Right ventricle myocardium superior (tissue), 1 donor: ENCODE measurements around the gene ATP4A. TPM values are rescaled to one million over a fixed set of nuclear protein-coding genes. Genes with fewer than 3 reads are reported as not detected.

Experiments used
- ATAC-seq: fragments of 200-7000 bp; cut with Tn5 transposase; one replicate; pipeline ENCODE4 v1.9.1; 2020; ENCODE audit warnings: mild to moderate bottlenecking; ENCODE audit not compliant: poor library complexity
- DNase-seq: peaks from one replicate; pipeline ENCODE4 v3.0.0-alpha.2; 2020
- intact Hi-C: fragments of 100-400 bp; cut with DNase I; formaldehyde crosslinking; loops from one replicate; pipeline ENCODE4 v1.11.2; 2022
- total RNA-seq: library from RNA; stranded (reverse); fragmentation: NEBNext Ultra II Directional; extraction: Animal tissue kit (Norgen Biotek cat#: 25700); gene quantifications from one replicate; pipeline ENCODE4 v1.2.1, GENCODE V29; 2021
- donor health status: DM: no; HTN: yes; CAD: no; lungs with severe emphysema.

The ATP4A gene
- total RNA-seq, 1 donor from 2014 or later, result not detected

DNA sequence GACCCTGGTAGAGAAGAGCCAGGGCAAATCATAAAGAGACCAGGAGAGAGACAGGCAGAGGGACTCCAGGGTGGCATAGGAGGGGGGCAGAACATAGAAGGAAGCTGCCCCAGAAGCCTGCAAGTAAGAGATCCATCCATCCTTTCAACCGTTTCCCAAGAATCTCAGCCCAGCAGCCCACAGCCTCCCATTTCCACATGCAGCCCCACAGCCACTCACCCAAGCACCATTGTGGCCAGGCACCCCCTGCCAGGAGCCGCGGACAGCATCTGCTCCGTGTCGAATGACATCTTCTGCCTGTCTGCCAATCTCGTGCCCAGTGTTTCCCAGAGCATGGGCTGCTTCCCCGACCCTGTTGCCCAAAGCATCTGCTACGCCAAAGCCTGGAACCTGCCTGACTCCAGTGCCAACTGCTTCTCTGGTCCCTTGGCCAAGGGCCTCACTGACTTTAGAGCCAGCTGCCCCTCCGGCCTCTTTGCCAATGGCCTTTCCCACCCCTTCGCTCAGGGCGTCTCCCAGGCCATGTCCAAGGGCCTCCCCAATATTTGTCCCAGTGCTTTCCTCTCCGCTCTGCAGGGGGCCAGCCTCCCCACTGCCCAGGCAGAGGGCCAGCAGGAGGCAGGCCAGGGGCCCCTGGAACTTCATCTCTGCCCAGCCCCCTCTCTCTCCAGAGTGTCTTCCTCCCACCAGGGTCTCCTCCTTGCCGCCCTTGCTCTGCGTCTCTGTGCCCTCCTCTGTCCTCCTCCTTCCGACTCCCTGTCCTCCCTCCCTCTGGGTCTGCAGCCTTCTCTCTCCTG lies 50.4 kb downstream of the ATP4A start:
- no peak for DNase-seq
- no peak for ATAC-seq
- intact Hi-C loops, result no loop called here

DNA sequence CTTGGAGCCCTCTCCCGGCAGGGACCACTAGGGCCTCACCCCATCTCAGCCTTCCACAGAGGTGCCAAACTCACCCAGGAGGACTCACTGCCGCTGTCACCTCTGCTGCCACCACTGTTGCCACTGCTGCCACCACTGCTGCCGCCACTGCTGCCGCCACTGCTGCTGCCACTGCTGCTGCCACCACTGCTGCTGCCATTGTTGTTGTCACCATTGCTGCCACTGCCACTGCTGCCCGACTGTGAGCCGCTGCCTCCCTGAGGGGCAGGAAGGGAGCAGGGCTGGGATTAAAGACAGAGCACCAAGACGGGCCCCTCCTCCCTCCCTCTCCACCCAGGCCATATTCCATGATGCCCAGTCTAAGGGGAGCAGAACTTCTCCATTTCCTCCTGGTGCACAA lies 52.1 kb downstream of the ATP4A start:
- no peak for DNase-seq
- intact Hi-C loops, result no loop called here
- no peak for ATAC-seq

- DNase-seq (no peak), ATAC-seq (no peak)
- intact Hi-C loops, result no loop called here
These were observed 52.9 kb downstream of the ATP4A start for GRCh38 chr19:35510626-35510964.

- ATAC-seq, result peak; percentile 94
- DNase-seq, result peak; percentile 83
- intact Hi-C loops, result no loop called here
These were observed 53.4 kb downstream of the ATP4A start for GRCh38 chr19:35509861-35510625.

DNA sequence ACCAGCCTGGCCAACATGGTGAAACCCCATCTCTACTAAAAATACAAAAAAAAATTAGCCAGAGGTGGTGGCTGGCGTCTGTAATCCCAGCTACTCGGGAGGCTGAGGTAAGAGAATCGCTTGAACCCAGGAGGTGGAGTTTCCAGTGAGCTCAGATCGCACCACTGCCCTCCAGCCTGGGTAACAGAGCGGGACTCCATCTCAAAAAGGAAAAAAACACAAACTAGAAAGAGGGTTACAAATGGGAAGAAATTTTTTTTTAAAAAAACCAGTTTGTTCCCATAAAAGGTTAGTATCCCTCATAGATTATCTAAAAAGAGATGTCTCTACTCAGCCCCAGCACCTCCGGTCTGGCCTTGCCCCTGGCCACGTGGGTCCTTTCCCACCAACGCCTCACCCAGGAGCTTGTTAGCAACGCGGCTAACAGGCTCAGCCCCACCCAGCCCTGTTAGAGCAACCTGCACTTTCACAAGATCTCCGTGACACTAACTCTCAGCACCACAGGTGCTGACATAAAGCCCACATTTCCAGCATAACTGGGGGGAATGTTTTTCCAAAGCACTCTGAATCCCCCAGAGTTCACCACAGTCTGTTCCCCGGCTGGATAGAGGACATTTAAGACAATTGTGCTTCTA lies 54.3 kb downstream of the ATP4A start:
- intact Hi-C loops, result no loop called here
- DNase-seq (no peak), ATAC-seq (no peak)

- no peak for DNase-seq
- intact Hi-C loops, result no loop called here
These were observed 55.3 kb downstream of the ATP4A start for GRCh38 chr19:35508129-35508528.

DNA sequence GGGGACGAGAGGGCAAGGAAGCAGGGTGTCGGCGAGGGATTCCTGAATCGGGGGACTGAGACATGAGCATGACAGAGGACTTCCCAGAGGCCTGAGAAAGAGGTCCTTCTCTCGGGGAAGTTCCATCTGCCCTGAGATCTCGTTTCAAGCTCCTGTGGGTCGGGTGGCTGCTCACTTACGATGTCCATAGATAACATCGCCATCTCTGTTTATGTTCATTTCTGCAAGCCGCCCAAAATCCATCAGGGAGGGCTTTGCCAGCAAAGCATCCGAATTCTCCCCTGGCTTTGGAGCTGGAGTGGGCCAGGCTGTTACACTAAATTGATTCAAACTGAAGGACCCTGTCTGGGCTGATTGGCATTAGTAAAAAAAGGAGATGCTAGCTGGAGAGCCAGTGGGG lies 55.9 kb downstream of the ATP4A start:
- ATAC-seq, result no peak
- no peak for DNase-seq
- intact Hi-C loops, result no loop called here

More at GRCh38 chr19:35508129-35508528, 55.3 kb downstream of the ATP4A start:
- no peak for ATAC-seq

DNA sequence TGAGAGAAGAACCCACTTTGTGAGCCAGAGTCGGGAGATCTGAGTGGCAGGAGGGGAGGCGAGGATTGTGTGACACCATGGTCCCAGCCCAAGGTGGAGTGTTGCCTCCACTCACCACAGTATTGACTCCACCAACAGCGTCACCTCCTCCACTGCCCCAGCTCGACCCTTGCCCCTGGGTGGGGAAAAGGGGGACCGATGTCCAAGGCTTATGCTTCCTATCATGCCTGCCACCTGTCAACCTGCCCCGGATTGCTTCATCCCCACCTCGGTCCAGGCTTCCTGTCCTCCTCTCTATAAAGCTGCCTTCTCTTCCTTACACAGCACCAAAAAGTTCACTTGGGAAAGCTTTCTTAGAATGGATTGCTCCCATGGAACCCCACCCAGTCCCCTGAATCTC lies 57.4 kb downstream of the ATP4A start:
- intact Hi-C loops, result no loop called here
- ATAC-seq (no peak), DNase-seq (no peak)

DNA sequence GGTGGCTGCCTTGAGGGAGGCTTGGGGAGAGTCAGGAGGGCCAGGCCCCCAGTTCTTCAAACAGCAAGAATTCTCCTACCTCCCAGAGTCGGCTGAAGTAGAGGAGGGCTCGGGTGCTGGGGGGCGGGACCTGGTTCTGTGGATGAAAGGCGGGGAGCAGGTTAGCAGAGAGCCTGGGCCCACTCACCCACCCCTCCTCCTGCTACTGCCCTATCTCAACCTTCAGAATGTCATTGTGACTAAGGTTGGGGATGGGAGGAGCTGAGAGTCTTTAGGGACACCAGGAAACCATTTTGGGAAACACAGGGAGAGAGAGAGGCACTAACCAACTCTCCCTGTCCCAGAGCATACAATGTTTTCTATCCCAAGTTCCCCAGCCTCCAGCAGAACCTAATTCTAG lies 60.7 kb downstream of the ATP4A start:
- DNase-seq (no peak), ATAC-seq (peak; percentile 34)
- intact Hi-C loops, result no loop called here

GRCh38 chr19:35501684-35502083 lies 61.8 kb downstream of the ATP4A start:
- no peak for DNase-seq
- intact Hi-C loops, result no loop called here
- no peak for ATAC-seq

GRCh38 chr19:35500611-35501010 lies 62.8 kb downstream of the ATP4A start:
- DNase-seq, result no peak
- intact Hi-C loops, result no loop called here
- ATAC-seq, result no peak

Other genes starting within 250 kb of the ATP4A start
- 0.56 TPM for gene CD22, start 234.5 kb downstream of the ATP4A start, total RNA-seq
- gene FFAR1, start 215.8 kb downstream of the ATP4A start, total RNA-seq, result not detected
- not detected for gene FFAR3, start 205.2 kb downstream of the ATP4A start, total RNA-seq
- gene GPR42, start 192.6 kb downstream of the ATP4A start, total RNA-seq, result not detected
- gene FFAR2, start 115.4 kb downstream of the ATP4A start, total RNA-seq, result 0.11 TPM
- gene KRTDAP, start 73.2 kb downstream of the ATP4A start, total RNA-seq, result not detected
- 3.6 TPM for gene DMKN, start 50.0 kb downstream of the ATP4A start, total RNA-seq
- not detected for gene SBSN, start 35.3 kb downstream of the ATP4A start, total RNA-seq
- not detected for gene GAPDHS, start 30.2 kb downstream of the ATP4A start, total RNA-seq
- 75.7 TPM for gene TMEM147, start 18.0 kb downstream of the ATP4A start, total RNA-seq
- not detected for gene PMIS2, start 22.5 kb upstream of the ATP4A start, total RNA-seq
- 3.3 TPM for gene HAUS5, start 49.1 kb upstream of the ATP4A start, total RNA-seq
- gene RBM42, start 65.4 kb upstream of the ATP4A start, total RNA-seq, result 48.9 TPM
- gene ETV2, start 78.1 kb upstream of the ATP4A start, total RNA-seq, result 0.32 TPM
- gene COX6B1, start 84.7 kb upstream of the ATP4A start, total RNA-seq, result 1,337 TPM
- gene UPK1A, start 102.9 kb upstream of the ATP4A start, total RNA-seq, result not detected
- not detected for gene ZBTB32, start 140.9 kb upstream of the ATP4A start, total RNA-seq
- 16.3 TPM for gene KMT2B, start 154.3 kb upstream of the ATP4A start, total RNA-seq
- gene IGFLR1, start 178.8 kb upstream of the ATP4A start, total RNA-seq, result 2.9 TPM
- gene U2AF1L4, start 181.8 kb upstream of the ATP4A start, total RNA-seq, result 22.6 TPM
- 40.7 TPM for gene PSENEN, start 182.0 kb upstream of the ATP4A start, total RNA-seq
- 5.2 TPM for gene LIN37, start 184.9 kb upstream of the ATP4A start, total RNA-seq
- 570 TPM for gene HSPB6, start 193.4 kb upstream of the ATP4A start, total RNA-seq
- gene PROSER3, start 194.5 kb upstream of the ATP4A start, total RNA-seq, result 5.9 TPM
- 3.0 TPM for gene ARHGAP33, start 211.9 kb upstream of the ATP4A start, total RNA-seq
- gene PRODH2, start 249.2 kb upstream of the ATP4A start, total RNA-seq, result not detected